Thyroid gland (tissue), 4 donors: ENCODE measurements around the gene KLK5.

Experiments
- POLR2A ChIP-seq, 2 donors: fragments of 450-650 bp; IDR thresholded peaks; one replicate each; pipeline ENCODE4 v1.6.1; 2017; ENCODE audit warnings: antibody characterized with exemption in 2 of 2, mild to moderate bottlenecking in 2 of 2, moderate library complexity in 1 of 2
- TF ChIP-seq, protein P1 (sequence below), 6 experiments: fragments of 200-600 bp in 3 of 6; fragments of 450-650 bp in 3 of 6; sonication (generic) in 3 of 6; IDR thresholded peaks; one replicate each; pipeline ENCODE4 v1.5.1; 2016 to 2019; ENCODE audit warnings: antibody characterized with exemption in 6 of 6, mild to moderate bottlenecking in 2 of 6, inconsistent platforms in 1 of 6, moderate library complexity in 1 of 6

DNA sequence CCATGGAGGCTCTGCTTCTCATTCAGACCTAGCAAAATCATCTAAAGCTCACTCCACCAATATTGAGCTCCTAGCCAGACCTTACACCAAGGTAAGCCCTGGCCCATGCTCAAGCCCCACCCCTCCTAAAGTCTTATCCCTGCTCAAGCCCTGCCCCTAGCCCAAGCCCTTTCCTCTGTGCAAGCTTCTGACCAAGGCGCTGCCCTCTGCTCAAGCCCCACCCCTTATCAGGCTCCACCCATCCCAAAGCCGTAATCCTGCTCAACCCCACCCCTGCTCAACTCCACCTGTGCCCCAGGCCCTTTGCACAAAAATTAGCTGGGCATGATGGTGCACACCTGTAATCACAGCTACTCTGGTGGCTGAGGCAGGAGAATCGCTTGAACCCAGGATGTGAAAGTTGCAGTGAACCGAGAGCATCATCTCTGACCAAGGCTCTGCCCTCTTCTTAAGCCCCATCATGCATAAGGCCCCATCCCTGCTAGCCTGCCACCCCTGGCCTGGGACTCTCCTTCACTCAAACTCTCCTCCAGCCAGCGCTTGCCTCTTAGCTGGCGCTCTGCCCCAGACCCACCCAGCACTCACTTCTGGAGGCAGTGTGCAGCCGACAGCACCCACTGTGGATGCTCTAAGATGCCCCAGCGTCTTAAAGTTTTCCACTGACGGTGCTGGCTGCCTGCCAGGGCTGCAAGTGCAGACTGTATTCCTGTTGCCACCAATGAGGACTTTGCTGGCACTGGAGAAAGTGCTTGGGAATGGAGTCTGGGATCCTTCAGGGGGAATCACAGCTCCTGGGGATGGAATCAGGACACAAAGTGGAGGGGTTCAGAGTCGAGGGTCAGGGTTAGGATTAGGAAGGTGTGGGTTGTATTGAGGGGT is 58.1 kb downstream of the KLK5 start:
- TF ChIP-seq, protein P1, sequence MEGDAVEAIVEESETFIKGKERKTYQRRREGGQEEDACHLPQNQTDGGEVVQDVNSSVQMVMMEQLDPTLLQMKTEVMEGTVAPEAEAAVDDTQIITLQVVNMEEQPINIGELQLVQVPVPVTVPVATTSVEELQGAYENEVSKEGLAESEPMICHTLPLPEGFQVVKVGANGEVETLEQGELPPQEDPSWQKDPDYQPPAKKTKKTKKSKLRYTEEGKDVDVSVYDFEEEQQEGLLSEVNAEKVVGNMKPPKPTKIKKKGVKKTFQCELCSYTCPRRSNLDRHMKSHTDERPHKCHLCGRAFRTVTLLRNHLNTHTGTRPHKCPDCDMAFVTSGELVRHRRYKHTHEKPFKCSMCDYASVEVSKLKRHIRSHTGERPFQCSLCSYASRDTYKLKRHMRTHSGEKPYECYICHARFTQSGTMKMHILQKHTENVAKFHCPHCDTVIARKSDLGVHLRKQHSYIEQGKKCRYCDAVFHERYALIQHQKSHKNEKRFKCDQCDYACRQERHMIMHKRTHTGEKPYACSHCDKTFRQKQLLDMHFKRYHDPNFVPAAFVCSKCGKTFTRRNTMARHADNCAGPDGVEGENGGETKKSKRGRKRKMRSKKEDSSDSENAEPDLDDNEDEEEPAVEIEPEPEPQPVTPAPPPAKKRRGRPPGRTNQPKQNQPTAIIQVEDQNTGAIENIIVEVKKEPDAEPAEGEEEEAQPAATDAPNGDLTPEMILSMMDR (IDR thresholded peaks at IDR 0.05) = no peak
- peak in 1 of 2 donors; percentile 18 for TF ChIP-seq POLR2A (IDR thresholded peaks at IDR 0.05)
